GM12892 (cell line): Measurements from ENCODE around the gene P3H2.

Experiments used
- POLR2A ChIP-seq: IDR thresholded peaks from 2 replicates; pipeline ENCODE4 v1.6.1; 2011; ENCODE audit warnings: low read depth, low read length, control low read depth
- TAF1 ChIP-seq: IDR thresholded peaks from 2 replicates; pipeline ENCODE4 v1.6.1; 2011; ENCODE audit warnings: low read depth, mild to moderate bottlenecking, control low read depth, low read length, borderline replicate concordance

DNA sequence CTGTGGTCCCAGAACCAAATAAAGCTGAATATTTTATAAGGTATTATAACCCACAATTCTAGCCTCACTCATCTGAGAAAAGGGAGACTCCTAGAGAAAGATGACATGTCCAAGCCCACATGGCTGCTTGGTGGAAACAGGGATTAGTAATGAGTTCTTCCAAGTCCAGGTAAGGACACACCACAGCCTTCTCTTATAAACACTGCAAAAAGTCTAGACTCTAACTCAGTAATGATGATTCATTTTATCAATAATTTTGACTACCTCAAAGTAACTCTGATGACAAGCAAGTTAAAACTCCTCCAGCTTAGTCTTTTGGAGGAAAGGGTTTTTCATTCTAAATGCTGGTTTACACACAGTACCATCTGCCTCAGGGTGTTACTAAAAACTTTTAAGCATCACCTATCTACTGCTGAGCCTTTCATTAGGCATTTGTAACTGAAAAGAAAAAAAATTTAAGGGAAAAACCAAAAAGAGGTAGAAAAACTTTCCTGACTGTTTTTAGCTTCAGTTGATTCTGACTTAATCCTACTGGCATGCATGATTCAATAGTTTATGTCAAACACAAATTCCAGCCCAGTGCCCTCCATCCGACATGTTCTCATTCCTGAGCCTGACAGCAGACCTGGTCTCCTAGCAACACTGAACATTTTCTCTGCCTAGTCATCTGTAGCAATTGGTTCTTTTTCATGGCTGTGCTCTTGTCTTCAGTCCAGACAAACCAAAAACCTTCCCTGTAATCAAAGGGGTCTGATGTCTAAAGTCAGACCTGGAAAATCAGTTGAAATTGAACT lies 43.9 kb downstream of the P3H2 start:
- TF ChIP-seq TAF1 (no peak), POLR2A (no peak)
